ENCODE measurements around the gene COX6A1. TPM values are rescaled to one million over a fixed set of nuclear protein-coding genes. Genes with fewer than 3 reads are reported as not detected.
A peak's percentile ranks its signal among the peaks of the same experiment; 100 is the strongest.

COX6A1 gene
- total and polyA plus RNA-seq, 3 donors from 2014 or later, result 485 to 563 (median 549) TPM

GRCh38 chr12:120462099-120462640 lies 24.3 kb downstream of the COX6A1 start:
- Histone ChIP-seq H3K27me3 (no peaks in the 10 kb centered on the region), H3K27ac (no peak overlapping the region), H3K9me3 (no peaks in the 10 kb centered on the region), H3K4me3 (no peak overlapping the region), H3K4me1 (peaks cover 15% of the 10 kb centered on the region), H3K36me3 (ENCODE audit: low read depth, missing control alignments) (no peaks in the 10 kb centered on the region)
- 79 to 80% methylated on average over 3 of the region's 3 CpGs for whole genome bisulfite sequencing, 2 donors
- intact Hi-C loops (cut with DNase I; ENCODE audit: low total_unique reads), result no loop called here
- no peak for DNase-seq
- TF ChIP-seq CTCF (IDR thresholded peaks at IDR 0.05) (no peak), POLR2A (IDR thresholded peaks at IDR 0.05) (no peak)

GRCh38 chr12:120463712-120464111 lies 25.8 kb downstream of the COX6A1 start:
- Histone ChIP-seq H3K9me3 (no peaks in the 10 kb centered on the region), H3K4me1 (peaks cover 21% of the 10 kb centered on the region), H3K36me3 (ENCODE audit: low read depth, missing control alignments) (no peaks in the 10 kb centered on the region), H3K4me3 (no peak overlapping the region), H3K27me3 (no peaks in the 10 kb centered on the region), H3K27ac (no peak overlapping the region)
- 85 to 88% methylated on average over 5 of the region's 5 CpGs for WGBS, 2 donors
- TF ChIP-seq CTCF (IDR thresholded peaks at IDR 0.05) (no peak), POLR2A (IDR thresholded peaks at IDR 0.05) (no peak)
- intact Hi-C loops (cut with DNase I; ENCODE audit: low total_unique reads), result no loop called here
- DNase-seq, result no peak

GRCh38 chr12:120465756-120466155 lies 27.8 kb downstream of the COX6A1 start:
- H3K4me3 ChIP-seq, result no peak overlapping the region
- no peaks in the 10 kb centered on the region for H3K9me3 ChIP-seq
- peaks cover 28% of the 10 kb centered on the region for H3K4me1 ChIP-seq
- intact Hi-C loops (cut with DNase I; ENCODE audit: low total_unique reads), result no loop called here
- 39 to 45% methylated on average over 5 of the region's 5 CpGs for WGBS, 2 donors
- DNase-seq, result no peak
- TF ChIP-seq CTCF (IDR thresholded peaks at IDR 0.05), result no peak
- TF ChIP-seq POLR2A (IDR thresholded peaks at IDR 0.05), result no peak
- no peaks in the 10 kb centered on the region for H3K36me3 ChIP-seq (ENCODE audit: low read depth, missing control alignments)
- H3K27me3 ChIP-seq, result no peaks in the 10 kb centered on the region
- H3K27ac ChIP-seq, result peak overlapping the region in 1 of 2 donors; percentile 10

GRCh38 chr12:120466560-120467315 lies 28.8 kb downstream of the COX6A1 start:
- Histone ChIP-seq H3K9me3 (no peaks in the 10 kb centered on the region), H3K4me1 (peaks cover 32% of the 10 kb centered on the region), H3K4me3 (no peak overlapping the region), H3K36me3 (ENCODE audit: low read depth, missing control alignments) (no peaks in the 10 kb centered on the region), H3K27me3 (no peaks in the 10 kb centered on the region), H3K27ac (peak overlapping the region; percentile 7 to 57)
- WGBS, 2 donors, result 27 to 28% methylated on average over 8 of the region's 8 CpGs
- intact Hi-C loops (cut with DNase I; ENCODE audit: low total_unique reads), result no loop called here
- no peak for TF ChIP-seq POLR2A (IDR thresholded peaks at IDR 0.05)
- TF ChIP-seq CTCF (IDR thresholded peaks at IDR 0.05), result peak; percentile 30 to 51 (median 46)
- DNase-seq, result peak; percentile 78

All from testis (tissue), 3 donors.